Pericardium fibroblast (primary cell): ENCODE results near the gene LY6G6F. TPM values are rescaled to one million over a fixed set of nuclear protein-coding genes. Genes with fewer than 3 reads are reported as not detected.

Source experiments
- total RNA-seq: library from RNA; depleted of rRNA; stranded (reverse); fragments of >200 nt; gene quantifications from 2 replicates; pipeline ENCODE4 v1.2.3, GENCODE V29; 2015

LY6G6F gene
- total RNA-seq, 1 donor from 2014 or later, result not detected

Other genes with a start within 250 kb of the LY6G6F start
- gene MICB, start 208.7 kb upstream of the LY6G6F start, total RNA-seq, result 3.9 and 12.6 TPM in 2 replicates
- not detected in 2 replicates for gene MCCD1, start 177.9 kb upstream of the LY6G6F start, total RNA-seq
- 197 and 272 TPM in 2 replicates for gene DDX39B, start 164.9 kb upstream of the LY6G6F start, total RNA-seq
- 2.7 and 7.2 TPM in 2 replicates for gene ATP6V1G2, start 160.3 kb upstream of the LY6G6F start, total RNA-seq
- gene NFKBIL1, start 159.3 kb upstream of the LY6G6F start, total RNA-seq, result 16.6 and 19.9 TPM in 2 replicates
- not detected in 2 replicates for gene LTA, start 134.6 kb upstream of the LY6G6F start, total RNA-seq
- not detected in 2 replicates for gene TNF, start 131.3 kb upstream of the LY6G6F start, total RNA-seq
- gene LTB, start 124.4 kb upstream of the LY6G6F start, total RNA-seq, result 0.17 TPM in 1 of 2 replicates, not detected in the other
- not detected in 2 replicates for gene LST1, start 120.6 kb upstream of the LY6G6F start, total RNA-seq
- not detected in 2 replicates for gene NCR3, start 113.9 kb upstream of the LY6G6F start, total RNA-seq
- gene AIF1, start 91.6 kb upstream of the LY6G6F start, total RNA-seq, result 1.4 TPM in 1 of 2 replicates, not detected in the other
- gene PRRC2A, start 86.2 kb upstream of the LY6G6F start, total RNA-seq, result 71.2 and 71.5 TPM in 2 replicates
- gene BAG6, start 54.2 kb upstream of the LY6G6F start, total RNA-seq, result 164 and 183 TPM in 2 replicates
- gene APOM, start 51.0 kb upstream of the LY6G6F start, total RNA-seq, result 0.51 and 3.2 TPM in 2 replicates
- gene C6orf47, start 46.1 kb upstream of the LY6G6F start, total RNA-seq, result 14.3 and 14.8 TPM in 2 replicates
- gene GPANK1, start 41.9 kb upstream of the LY6G6F start, total RNA-seq, result 13.4 and 15.3 TPM in 2 replicates
- 205 and 210 TPM in 2 replicates for gene CSNK2B, start 40.8 kb upstream of the LY6G6F start, total RNA-seq
- 1.0 and 1.2 TPM in 2 replicates for gene LY6G5B, start 36.9 kb upstream of the LY6G6F start, total RNA-seq
- gene LY6G5C, start 25.8 kb upstream of the LY6G6F start, total RNA-seq, result 0.43 TPM in 1 of 2 replicates, not detected in the other
- 25.7 and 29.2 TPM in 2 replicates for gene ABHD16A, start 3.5 kb upstream of the LY6G6F start, total RNA-seq
- not detected in 2 replicates for gene LY6G6D, start 8.5 kb downstream of the LY6G6F start, total RNA-seq
- gene LY6G6C, start 14.9 kb downstream of the LY6G6F start, total RNA-seq, result not detected in 2 replicates
- not detected in 2 replicates for gene MPIG6B, start 16.5 kb downstream of the LY6G6F start, total RNA-seq
- gene DDAH2, start 22.4 kb downstream of the LY6G6F start, total RNA-seq, result 70.2 and 88.5 TPM in 2 replicates
- 266 and 364 TPM in 2 replicates for gene CLIC1, start 29.7 kb downstream of the LY6G6F start, total RNA-seq
- gene MSH5, start 33.1 kb downstream of the LY6G6F start, total RNA-seq, result 4.2 and 4.7 TPM in 2 replicates
- 1.2 and 2.8 TPM in 2 replicates for gene SAPCD1, start 55.8 kb downstream of the LY6G6F start, total RNA-seq
- gene VWA7, start 70.5 kb downstream of the LY6G6F start, total RNA-seq, result not detected in 2 replicates
- 44.9 and 47.3 TPM in 2 replicates for gene VARS1, start 88.9 kb downstream of the LY6G6F start, total RNA-seq
- 40.0 and 71.4 TPM in 2 replicates for gene LSM2, start 100.1 kb downstream of the LY6G6F start, total RNA-seq
- gene HSPA1L, start 108.4 kb downstream of the LY6G6F start, total RNA-seq, result 0.12 and 0.34 TPM in 2 replicates
- 62.6 and 74.3 TPM in 2 replicates for gene HSPA1A, start 108.7 kb downstream of the LY6G6F start, total RNA-seq
- 94.5 and 110 TPM in 2 replicates for gene HSPA1B, start 120.9 kb downstream of the LY6G6F start, total RNA-seq
- gene NEU1, start 156.0 kb downstream of the LY6G6F start, total RNA-seq, result 55.6 and 65.6 TPM in 2 replicates
- 0.51 TPM in 1 of 2 replicates, not detected in the other for gene SLC44A4, start 172.1 kb downstream of the LY6G6F start, total RNA-seq
- gene EHMT2, start 190.8 kb downstream of the LY6G6F start, total RNA-seq, result 32.1 and 55.8 TPM in 2 replicates
- gene ZBTB12, start 195.2 kb downstream of the LY6G6F start, total RNA-seq, result 2.6 and 4.9 TPM in 2 replicates
- 1.2 and 9.6 TPM in 2 replicates for gene C2, start 220.9 kb downstream of the LY6G6F start, total RNA-seq
- gene CFB, start 239.2 kb downstream of the LY6G6F start, total RNA-seq, result 11.4 and 11.6 TPM in 2 replicates